GM12873 (cell line): ENCODE data around the gene UBA6.

Experiments used
- TF ChIP-seq, protein P1 (sequence below): IDR thresholded peaks from 2 replicates; pipeline ENCODE4 v1.5.1; 2012; ENCODE audit warnings: low read depth, mild to moderate bottlenecking, moderate library complexity, low read length, control low read depth; ENCODE audit not compliant: insufficient read depth; ENCODE audit errors: missing control alignments

UBA6 gene

DNA sequence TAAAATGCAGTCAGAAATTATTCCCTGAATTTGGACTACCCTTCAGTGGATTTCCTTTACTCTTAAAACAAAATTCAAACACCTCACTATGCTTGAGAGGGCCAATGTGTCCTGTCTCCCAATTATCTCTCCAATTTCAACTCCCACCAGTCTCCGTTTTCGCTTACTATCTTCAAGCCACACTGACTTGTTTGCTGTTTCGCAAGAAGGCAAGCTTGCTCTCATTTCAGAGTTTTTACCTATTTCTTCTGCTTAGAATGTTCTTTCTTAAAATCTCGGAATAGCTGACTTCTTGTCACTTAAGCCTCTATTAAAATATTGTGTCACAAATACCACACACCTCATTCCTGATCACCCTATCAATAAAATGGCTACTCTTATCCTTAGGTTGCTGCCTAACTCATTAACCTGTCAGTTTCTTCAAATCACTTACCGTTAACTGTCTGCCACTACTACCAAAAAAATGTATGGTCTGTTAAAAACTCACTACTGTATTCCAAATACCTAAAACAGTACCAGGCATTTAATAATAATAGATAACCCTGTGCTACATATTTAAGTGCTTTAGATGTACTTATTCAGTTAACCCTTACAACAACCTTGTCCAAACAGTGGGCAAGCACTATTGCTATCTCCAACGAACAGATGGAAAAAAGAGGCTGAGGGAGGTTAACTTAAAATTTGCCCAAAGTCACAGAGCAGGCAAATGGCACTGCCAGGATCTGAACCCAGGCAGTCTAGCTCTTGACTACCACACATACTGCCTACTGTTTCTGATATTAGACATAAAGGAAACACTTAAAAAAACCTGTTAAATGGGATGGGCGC lies 2.9 kb downstream of the UBA6 start:
- TF ChIP-seq, protein P1, sequence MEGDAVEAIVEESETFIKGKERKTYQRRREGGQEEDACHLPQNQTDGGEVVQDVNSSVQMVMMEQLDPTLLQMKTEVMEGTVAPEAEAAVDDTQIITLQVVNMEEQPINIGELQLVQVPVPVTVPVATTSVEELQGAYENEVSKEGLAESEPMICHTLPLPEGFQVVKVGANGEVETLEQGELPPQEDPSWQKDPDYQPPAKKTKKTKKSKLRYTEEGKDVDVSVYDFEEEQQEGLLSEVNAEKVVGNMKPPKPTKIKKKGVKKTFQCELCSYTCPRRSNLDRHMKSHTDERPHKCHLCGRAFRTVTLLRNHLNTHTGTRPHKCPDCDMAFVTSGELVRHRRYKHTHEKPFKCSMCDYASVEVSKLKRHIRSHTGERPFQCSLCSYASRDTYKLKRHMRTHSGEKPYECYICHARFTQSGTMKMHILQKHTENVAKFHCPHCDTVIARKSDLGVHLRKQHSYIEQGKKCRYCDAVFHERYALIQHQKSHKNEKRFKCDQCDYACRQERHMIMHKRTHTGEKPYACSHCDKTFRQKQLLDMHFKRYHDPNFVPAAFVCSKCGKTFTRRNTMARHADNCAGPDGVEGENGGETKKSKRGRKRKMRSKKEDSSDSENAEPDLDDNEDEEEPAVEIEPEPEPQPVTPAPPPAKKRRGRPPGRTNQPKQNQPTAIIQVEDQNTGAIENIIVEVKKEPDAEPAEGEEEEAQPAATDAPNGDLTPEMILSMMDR = no peak

GRCh38 chr4:67696061-67696460 lies 4.9 kb downstream of the UBA6 start:
- TF ChIP-seq, protein P1 = no peak

GRCh38 chr4:67694662-67695061 lies 6.3 kb downstream of the UBA6 start:
- TF ChIP-seq, protein P1 = no peak

DNA sequence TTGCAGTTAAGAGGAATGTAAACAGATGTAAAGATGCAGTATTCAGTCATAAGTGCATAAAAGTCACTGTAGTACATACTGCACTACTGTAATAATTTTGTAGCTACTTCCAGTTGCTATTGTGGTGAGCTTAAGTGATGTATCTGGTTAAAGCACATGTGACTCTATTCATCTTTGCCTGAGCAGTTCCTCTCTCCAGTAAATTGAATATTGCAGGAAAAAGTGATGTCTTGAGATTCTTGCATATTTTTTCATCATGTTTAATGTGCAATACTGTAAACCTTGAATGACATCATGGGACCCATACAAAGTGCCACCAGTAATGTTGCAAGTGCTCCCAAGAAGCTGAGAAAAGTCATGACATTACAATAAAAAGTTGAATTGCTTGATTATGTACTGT lies 9.6 kb downstream of the UBA6 start:
- TF ChIP-seq, protein P1 = no peak

DNA sequence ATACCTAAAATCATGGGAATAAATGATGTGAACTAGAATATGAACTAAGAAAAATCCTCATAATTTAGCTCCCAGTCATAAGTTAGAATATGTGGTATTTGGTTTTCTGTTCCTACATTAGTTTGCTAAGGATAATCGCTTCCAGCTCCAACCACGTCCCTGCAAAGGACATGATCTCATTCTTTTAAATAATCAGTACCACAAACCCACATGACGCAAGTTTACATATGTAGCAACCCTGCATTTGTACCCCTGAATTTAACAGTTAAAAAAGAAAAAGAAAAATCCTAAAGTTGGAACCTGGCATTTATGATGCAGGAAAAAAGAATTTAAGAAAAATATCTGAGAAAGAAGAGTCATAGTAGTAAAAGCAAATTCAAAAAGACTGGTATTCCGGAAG lies 13.3 kb downstream of the UBA6 start:
- TF ChIP-seq, protein P1 = no peak

DNA sequence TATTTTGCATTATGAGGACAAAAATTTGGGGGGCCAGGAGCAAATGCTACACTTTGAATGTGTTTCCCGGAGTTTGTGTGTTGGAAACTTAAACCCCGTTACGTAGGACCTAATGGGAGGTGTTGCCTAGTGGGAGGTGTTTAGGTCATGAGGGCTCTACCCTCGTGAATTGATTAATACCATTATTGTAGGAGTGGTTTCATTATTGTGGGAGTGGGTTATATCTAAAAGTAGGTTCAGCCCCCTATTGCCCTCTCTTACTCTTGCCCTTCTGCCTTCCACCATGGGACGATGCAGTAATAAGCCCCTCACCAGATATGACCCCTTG lies 15.5 kb downstream of the UBA6 start:
- TF ChIP-seq, protein P1 = no peak

GRCh38 chr4:67684839-67685531 lies 16.0 kb downstream of the UBA6 start:
- TF ChIP-seq, protein P1 = no peak
